IMR-90 (cell line): Measurements from ENCODE around the gene SNRK. TPM values are rescaled to one million over a fixed set of nuclear protein-coding genes. Genes with fewer than 3 reads are reported as not detected.

ENCODE experiments used
- ATAC-seq: fragments of 200-7000 bp; cut with Tn5 transposase; 2 replicates; pipeline ENCODE4 v1.9.1; 2020; ENCODE audit warnings: low read depth, mild to moderate bottlenecking, moderate library complexity
- BruUV-seq: library from RNA; stranded (reverse); fragments of 400-500 nt; replicated peaks from 2 replicates; lab custom pipeline; 2021; lab: Mats Ljungman, UMichigan
- CTCF ChIA-PET: fragments of 300-600 bp; formaldehyde crosslinking; extraction: SDS; loops from one replicate; lab custom pipeline; 2021; ENCODE audit warnings: antibody characterized with exemption; lab: Yijun Ruan, JAX
- POLR2A ChIA-PET: fragments of 300-600 bp; sonication (Branson Sonifier 250); formaldehyde crosslinking; loops from one replicate; lab custom pipeline; 2022; ENCODE audit warnings: antibody characterized with exemption; ENCODE audit not compliant: unreplicated experiment; lab: Charles Lee
- DNase-seq: peaks from one replicate; pipeline ENCODE4 v3.0.0; 2013
- H2AFZ ChIP-seq: replicated peaks from 2 replicates; pipeline ENCODE3; 2013; ENCODE audit warnings: low read length, mild to moderate bottlenecking; ENCODE audit not compliant: poor library complexity
- H2AK5ac ChIP-seq: 2 replicates; pipeline ENCODE4 v1.6.1; 2013; ENCODE audit warnings: low read depth, low read length, inconsistent platforms
- H2AK9ac ChIP-seq: replicated peaks from 2 replicates; pipeline ENCODE3; 2013; ENCODE audit warnings: mild to moderate bottlenecking, low read depth, low read length, moderate library complexity; ENCODE audit not compliant: poor library complexity
- H2BK120ac ChIP-seq: 2 replicates; pipeline ENCODE4 v1.6.1; 2013; ENCODE audit warnings: low read depth, low read length, inconsistent platforms
- H2BK15ac ChIP-seq: 3 replicates; pipeline ENCODE4 v1.6.1; 2013; ENCODE audit warnings: low read depth, low read length, inconsistent platforms
- H2BK20ac ChIP-seq: 2 replicates; pipeline ENCODE4 v1.6.1; 2013; ENCODE audit warnings: low read depth, mild to moderate bottlenecking, inconsistent platforms, low read length, moderate library complexity
- H2BK5ac ChIP-seq: 2 replicates; pipeline ENCODE4 v1.6.1; 2013; ENCODE audit warnings: mild to moderate bottlenecking, low read depth, low read length, inconsistent platforms; ENCODE audit not compliant: poor library complexity, severe bottlenecking
- H3K14ac ChIP-seq: replicated peaks from 2 replicates; pipeline ENCODE4 v1.6.1; 2013; ENCODE audit warnings: low read depth, low read length, inconsistent platforms
- H3K18ac ChIP-seq: 2 replicates; pipeline ENCODE4 v1.6.1; 2013; ENCODE audit warnings: low read depth, low read length, control low read depth
- H3K23ac ChIP-seq: 2 replicates; pipeline ENCODE4 v1.6.1; 2013; ENCODE audit warnings: low read depth, low read length, inconsistent platforms
- H3K27ac ChIP-seq: 2 replicates; pipeline ENCODE4 v1.5.1; 2013; ENCODE audit warnings: mild to moderate bottlenecking, control low read depth, low read length; ENCODE audit not compliant: insufficient read depth
- H3K27me3 ChIP-seq: 2 replicates; pipeline ENCODE4 v1.6.1; 2013; ENCODE audit warnings: low read length; ENCODE audit not compliant: control insufficient read depth, insufficient read depth
- H3K36me3 ChIP-seq: 2 replicates; pipeline ENCODE4 v1.6.1; 2013; ENCODE audit warnings: low read length, mixed read lengths; ENCODE audit not compliant: control insufficient read depth, insufficient read depth
- H3K4ac ChIP-seq: 2 replicates; pipeline ENCODE4 v1.6.1; 2013; ENCODE audit warnings: low read depth, low read length, inconsistent platforms
- H3K4me1 ChIP-seq: 2 replicates; pipeline ENCODE4 v1.6.1; 2013; ENCODE audit warnings: low read length, mixed read lengths; ENCODE audit not compliant: control insufficient read depth, insufficient read depth
- H3K4me2 ChIP-seq: 2 replicates; pipeline ENCODE4 v1.6.1; 2013; ENCODE audit warnings: low read depth, mild to moderate bottlenecking, control low read depth, low read length, moderate library complexity
- H3K4me3 ChIP-seq: 2 replicates; pipeline ENCODE4 v1.5.1; 2013; ENCODE audit warnings: low read depth, mild to moderate bottlenecking, control low read depth, low read length, moderate library complexity; ENCODE audit not compliant: insufficient read depth
- H3K56ac ChIP-seq: 2 replicates; pipeline ENCODE4 v1.6.1; 2013; ENCODE audit warnings: low read length, inconsistent platforms; ENCODE audit not compliant: insufficient read depth; ENCODE audit errors: extremely low read depth
- H3K79me1 ChIP-seq, 2 experiments: 2 replicates each; pipeline ENCODE4 v1.6.1; 2013; ENCODE audit warnings: low read length in 2 of 2, inconsistent platforms in 1 of 2, low read depth in 1 of 2
- H3K9ac ChIP-seq: 2 replicates; pipeline ENCODE4 v1.6.1; 2013; ENCODE audit warnings: low read depth, low read length, control low read depth
- H3K9me1 ChIP-seq: 2 replicates; pipeline ENCODE4 v1.6.1; 2013; ENCODE audit warnings: low read length, inconsistent platforms; ENCODE audit not compliant: insufficient read depth
- H3K9me3 ChIP-seq: 2 replicates; pipeline ENCODE4 v1.6.1; 2013; ENCODE audit warnings: low read length; ENCODE audit not compliant: control insufficient read depth, insufficient read depth
- H4K20me1 ChIP-seq: 2 replicates; pipeline ENCODE4 v1.6.1; 2013; ENCODE audit warnings: low read length, inconsistent platforms; ENCODE audit not compliant: insufficient read depth
- H4K5ac ChIP-seq: 2 replicates; pipeline ENCODE4 v1.6.1; 2013; ENCODE audit warnings: mild to moderate bottlenecking, low read depth, low read length, control low read depth
- H4K8ac ChIP-seq, 2 experiments: 2 replicates each; pipeline ENCODE4 v1.6.1; 2013; ENCODE audit warnings: low read depth in 2 of 2, low read length in 2 of 2, control low read depth in 1 of 2, inconsistent platforms in 1 of 2
- H4K91ac ChIP-seq: 2 replicates; pipeline ENCODE4 v1.6.1; 2013; ENCODE audit warnings: low read depth, low read length, inconsistent platforms; ENCODE audit not compliant: insufficient read depth
- CEBPB ChIP-seq: IDR thresholded peaks from 2 replicates; pipeline ENCODE4 v1.6.1; 2012; ENCODE audit warnings: low read depth, low read length, improper control_type of control experiment
- CTCF ChIP-seq: conservative IDR thresholded peaks from 2 replicates; pipeline ENCODE4 v1.5.1; 2012; ENCODE audit warnings: mild to moderate bottlenecking, low read depth, low read length, improper control_type of control experiment
- ELK1 ChIP-seq: fragments of 150-350 bp; IDR thresholded peaks from 2 replicates; pipeline ENCODE4 v1.6.1; 2016; ENCODE audit warnings: low read depth, mild to moderate bottlenecking, low read length, moderate library complexity, borderline replicate concordance
- FOS ChIP-seq: fragments of 150-350 bp; IDR thresholded peaks from 2 replicates; pipeline ENCODE4 v1.6.1; 2016; ENCODE audit warnings: low read depth, low read length
- MAZ ChIP-seq: IDR thresholded peaks from 2 replicates; pipeline ENCODE4 v1.6.1; 2012; ENCODE audit warnings: low read depth, mild to moderate bottlenecking, low read length, improper control_type of control experiment, moderate library complexity, borderline replicate concordance
- POLR2A ChIP-seq: IDR thresholded peaks from 2 replicates; pipeline ENCODE4 v1.6.1; 2012; ENCODE audit warnings: mild to moderate bottlenecking, low read depth, low read length
- RAD21 ChIP-seq: IDR thresholded peaks from 2 replicates; pipeline ENCODE4 v1.6.1; 2012; ENCODE audit warnings: low read length, improper control_type of control experiment
- RCOR1 ChIP-seq: IDR thresholded peaks from 2 replicates; pipeline ENCODE4 v1.6.1; 2012; ENCODE audit warnings: mild to moderate bottlenecking, low read length, improper control_type of control experiment; ENCODE audit not compliant: insufficient replicate concordance
- RFX5 ChIP-seq: IDR thresholded peaks from 2 replicates; pipeline ENCODE4 v1.8.0; 2012; ENCODE audit warnings: low read depth, mild to moderate bottlenecking, low read length, moderate library complexity
- USF2 ChIP-seq: fragments of 150-350 bp; IDR thresholded peaks from 2 replicates; pipeline ENCODE4 v1.6.1; 2017; ENCODE audit warnings: mild to moderate bottlenecking, antibody characterized with exemption, low read length, low read depth
- WGBS, 2 experiments: methylation state at CpG; one replicate each; pipeline versions ENCODE4 v1.1.5 to v1.1.7; 2013; ENCODE audit warnings: missing lambda C conversion rate in 2 of 2; ENCODE audit not compliant: insufficient read length in 1 of 2; ENCODE audit errors: extremely low coverage in 2 of 2; 5-methylcytosine and 5-hydroxymethylcytosine counted together
- dilution Hi-C: fragments of 300-500 bp; cut with HindIII; formaldehyde crosslinking; loops from one replicate; pipeline ENCODE4 v1.14.3; 2018; ENCODE audit warnings: low sequenced_read_pairs; ENCODE audit not compliant: unreplicated experiment
- in situ Hi-C: fragments of 300-500 bp; cut with MboI; formaldehyde crosslinking; loops from 3 replicates; pipeline ENCODE4 v1.14.3; 2019; ENCODE audit warnings: low sequenced_read_pairs, inconsistent platforms, mixed read lengths
- intact Hi-C: fragments of 100-400 bp; cut with micrococcal nuclease; formaldehyde crosslinking; loops from 2 replicates; pipeline ENCODE4 v1.10.0; 2022
- polyA plus RNA-seq, 3 experiments: library from polyadenylated mRNA; depleted of rRNA; stranded (reverse); fragments of >200 nt; gene quantifications; 2 replicates each; pipeline ENCODE4 v1.2.3, GENCODE V29; 2012; ENCODE audit warnings: low replicate concordance in 1 of 3
- total RNA-seq: library from RNA; depleted of rRNA; stranded (reverse); fragments of >200 nt; gene quantifications from 2 replicates; pipeline ENCODE4 v1.2.3, GENCODE V29; 2012

Gene SNRK
- total and polyA plus RNA-seq, 2 of the 4 experiments (the other 2 are of a cell fraction), result 4.7 to 23.1 TPM

- Histone ChIP-seq H2AK9ac (no peak overlapping the region), H2BK5ac (no peak overlapping the region), H2BK20ac (no peak overlapping the region), H3K4me3 (no peak overlapping the region), H2BK15ac (no peak overlapping the region), H3K9ac (no peak overlapping the region), H3K23ac (no peak overlapping the region), H3K18ac (no peak overlapping the region), H4K5ac (no peak overlapping the region), H4K8ac (no peak overlapping the region), H3K56ac (no peak overlapping the region), H2AK5ac (no peak overlapping the region), H3K9me1 (peaks cover 2% of the 10 kb centered on the region; the same call in 1 of the 2 replicates), H4K91ac (no peak overlapping the region), H3K36me3 (peaks cover 8% of the 10 kb centered on the region), H3K9me3 (no peaks in the 10 kb centered on the region), H2AFZ (no peak overlapping the region), H3K27ac (no peak overlapping the region), H3K27me3 (no peaks in the 10 kb centered on the region), H3K4me2 (no peak overlapping the region), H4K20me1 (peaks cover 9% of the 10 kb centered on the region; the same call in 1 of the 2 replicates), H3K14ac (no peak overlapping the region), H2BK120ac (no peak overlapping the region), H3K4ac (no peak overlapping the region), H3K4me1 (no peaks in the 10 kb centered on the region), H3K79me1 (peaks cover 28 to 50% of the 10 kb centered on the region in 2 experiments)
- ChIA-PET CTCF (no interaction called here), POLR2A (no interaction called here)
- in situ Hi-C loops (no loop called here), intact Hi-C loops (no loop called here), dilution Hi-C loops (no loop called here)
- no peak for TF ChIP-seq RAD21
- no peak for TF ChIP-seq POLR2A
- TF ChIP-seq ELK1, result no peak
- TF ChIP-seq RFX5, result no peak
- no peak for TF ChIP-seq CEBPB
- no peak for TF ChIP-seq FOS
- no peak for TF ChIP-seq RCOR1
- no peak for TF ChIP-seq USF2
- TF ChIP-seq CTCF, result no peak
- no peak for TF ChIP-seq MAZ
- WGBS, 2 experiments, result 100% methylated on average over 1 of the region's 2 CpGs; no CpG with 5 or more reads in 1 of the 2 experiments
- BruUV-seq, result no TSS peak
- DNase-seq (no peak), ATAC-seq (no peak)
Measured at GRCh38 chr3:43307649-43308048, 21.3 kb downstream of the SNRK start.
